ENCODE measurements around the gene LTBP4. TPM values are rescaled to one million over a fixed set of nuclear protein-coding genes. Genes with fewer than 3 reads are reported as not detected.

Gene LTBP4
- total and polyA plus RNA-seq, 2 of the 13 experiments (the other 11 are each of a cell fraction or from before 2014, with no cell fraction given) = 0.86 to 2.3 TPM

DNA sequence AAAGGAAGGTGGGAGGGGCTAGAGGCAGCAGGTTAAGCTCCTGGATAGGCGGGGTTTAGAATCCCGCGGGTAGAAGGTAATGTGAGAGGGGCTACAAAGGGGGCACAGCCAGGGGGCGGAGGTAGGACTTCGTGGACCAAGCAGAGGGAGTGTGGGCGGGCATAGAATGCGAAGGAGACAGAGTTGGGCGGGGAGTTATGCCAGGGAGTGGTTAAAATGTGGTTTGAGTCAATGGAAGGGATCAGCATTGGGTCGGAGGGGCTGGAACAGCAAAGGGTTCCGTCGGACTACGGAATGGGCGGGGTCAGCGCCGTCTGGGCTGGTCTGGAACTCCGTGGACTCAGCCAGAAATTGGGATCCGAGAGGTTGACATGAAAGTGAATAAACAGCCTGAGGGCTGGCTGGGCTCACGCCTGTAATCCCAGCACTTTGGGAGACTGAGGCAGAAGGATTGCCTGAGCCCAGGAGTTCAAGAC lies 3.0 kb downstream of the LTBP4 start (continued):
- TF ChIP-seq, protein P1, sequence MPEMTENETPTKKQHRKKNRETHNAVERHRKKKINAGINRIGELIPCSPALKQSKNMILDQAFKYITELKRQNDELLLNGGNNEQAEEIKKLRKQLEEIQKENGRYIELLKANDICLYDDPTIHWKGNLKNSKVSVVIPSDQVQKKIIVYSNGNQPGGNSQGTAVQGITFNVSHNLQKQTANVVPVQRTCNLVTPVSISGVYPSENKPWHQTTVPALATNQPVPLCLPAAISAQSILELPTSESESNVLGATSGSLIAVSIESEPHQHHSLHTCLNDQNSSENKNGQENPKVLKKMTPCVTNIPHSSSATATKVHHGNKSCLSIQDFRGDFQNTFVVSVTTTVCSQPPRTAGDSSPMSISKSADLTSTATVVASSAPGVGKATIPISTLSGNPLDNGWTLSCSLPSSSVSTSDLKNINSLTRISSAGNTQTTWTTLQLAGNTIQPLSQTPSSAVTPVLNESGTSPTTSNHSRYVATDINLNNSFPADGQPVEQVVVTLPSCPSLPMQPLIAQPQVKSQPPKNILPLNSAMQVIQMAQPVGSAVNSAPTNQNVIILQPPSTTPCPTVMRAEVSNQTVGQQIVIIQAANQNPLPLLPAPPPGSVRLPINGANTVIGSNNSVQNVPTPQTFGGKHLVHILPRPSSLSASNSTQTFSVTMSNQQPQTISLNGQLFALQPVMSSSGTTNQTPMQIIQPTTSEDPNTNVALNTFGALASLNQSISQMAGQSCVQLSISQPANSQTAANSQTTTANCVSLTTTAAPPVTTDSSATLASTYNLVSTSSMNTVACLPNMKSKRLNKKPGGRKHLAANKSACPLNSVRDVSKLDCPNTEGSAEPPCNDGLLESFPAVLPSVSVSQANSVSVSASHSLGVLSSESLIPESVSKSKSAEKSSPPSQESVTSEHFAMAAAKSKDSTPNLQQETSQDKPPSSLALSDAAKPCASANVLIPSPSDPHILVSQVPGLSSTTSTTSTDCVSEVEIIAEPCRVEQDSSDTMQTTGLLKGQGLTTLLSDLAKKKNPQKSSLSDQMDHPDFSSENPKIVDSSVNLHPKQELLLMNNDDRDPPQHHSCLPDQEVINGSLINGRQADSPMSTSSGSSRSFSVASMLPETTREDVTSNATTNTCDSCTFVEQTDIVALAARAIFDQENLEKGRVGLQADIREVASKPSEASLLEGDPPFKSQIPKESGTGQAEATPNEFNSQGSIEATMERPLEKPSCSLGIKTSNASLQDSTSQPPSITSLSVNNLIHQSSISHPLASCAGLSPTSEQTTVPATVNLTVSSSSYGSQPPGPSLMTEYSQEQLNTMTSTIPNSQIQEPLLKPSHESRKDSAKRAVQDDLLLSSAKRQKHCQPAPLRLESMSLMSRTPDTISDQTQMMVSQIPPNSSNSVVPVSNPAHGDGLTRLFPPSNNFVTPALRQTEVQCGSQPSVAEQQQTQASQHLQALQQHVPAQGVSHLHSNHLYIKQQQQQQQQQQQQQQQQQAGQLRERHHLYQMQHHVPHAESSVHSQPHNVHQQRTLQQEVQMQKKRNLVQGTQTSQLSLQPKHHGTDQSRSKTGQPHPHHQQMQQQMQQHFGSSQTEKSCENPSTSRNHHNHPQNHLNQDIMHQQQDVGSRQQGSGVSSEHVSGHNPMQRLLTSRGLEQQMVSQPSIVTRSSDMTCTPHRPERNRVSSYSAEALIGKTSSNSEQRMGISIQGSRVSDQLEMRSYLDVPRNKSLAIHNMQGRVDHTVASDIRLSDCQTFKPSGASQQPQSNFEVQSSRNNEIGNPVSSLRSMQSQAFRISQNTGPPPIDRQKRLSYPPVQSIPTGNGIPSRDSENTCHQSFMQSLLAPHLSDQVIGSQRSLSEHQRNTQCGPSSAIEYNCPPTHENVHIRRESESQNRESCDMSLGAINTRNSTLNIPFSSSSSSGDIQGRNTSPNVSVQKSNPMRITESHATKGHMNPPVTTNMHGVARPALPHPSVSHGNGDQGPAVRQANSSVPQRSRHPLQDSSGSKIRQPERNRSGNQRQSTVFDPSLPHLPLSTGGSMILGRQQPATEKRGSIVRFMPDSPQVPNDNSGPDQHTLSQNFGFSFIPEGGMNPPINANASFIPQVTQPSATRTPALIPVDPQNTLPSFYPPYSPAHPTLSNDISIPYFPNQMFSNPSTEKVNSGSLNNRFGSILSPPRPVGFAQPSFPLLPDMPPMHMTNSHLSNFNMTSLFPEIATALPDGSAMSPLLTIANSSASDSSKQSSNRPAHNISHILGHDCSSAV (CRISPR knock-in tag; IDR thresholded peaks at IDR 0.05; ENCODE audit: borderline replicate concordance) = no peak
- TF ChIP-seq ZBTB7B (CRISPR knock-in tag; IDR thresholded peaks at IDR 0.05) (no peak), XRCC5 (optimal IDR thresholded peaks at IDR 0.05; ENCODE audit: low read length) (no peak), ZNF652 (CRISPR knock-in tag; IDR thresholded peaks at IDR 0.05; ENCODE audit: borderline replicate concordance, low read depth) (no peak), FOXJ3 (CRISPR knock-in tag; IDR thresholded peaks at IDR 0.05; ENCODE audit: borderline replicate concordance) (no peak)
- TF ChIP-seq, protein P2, sequence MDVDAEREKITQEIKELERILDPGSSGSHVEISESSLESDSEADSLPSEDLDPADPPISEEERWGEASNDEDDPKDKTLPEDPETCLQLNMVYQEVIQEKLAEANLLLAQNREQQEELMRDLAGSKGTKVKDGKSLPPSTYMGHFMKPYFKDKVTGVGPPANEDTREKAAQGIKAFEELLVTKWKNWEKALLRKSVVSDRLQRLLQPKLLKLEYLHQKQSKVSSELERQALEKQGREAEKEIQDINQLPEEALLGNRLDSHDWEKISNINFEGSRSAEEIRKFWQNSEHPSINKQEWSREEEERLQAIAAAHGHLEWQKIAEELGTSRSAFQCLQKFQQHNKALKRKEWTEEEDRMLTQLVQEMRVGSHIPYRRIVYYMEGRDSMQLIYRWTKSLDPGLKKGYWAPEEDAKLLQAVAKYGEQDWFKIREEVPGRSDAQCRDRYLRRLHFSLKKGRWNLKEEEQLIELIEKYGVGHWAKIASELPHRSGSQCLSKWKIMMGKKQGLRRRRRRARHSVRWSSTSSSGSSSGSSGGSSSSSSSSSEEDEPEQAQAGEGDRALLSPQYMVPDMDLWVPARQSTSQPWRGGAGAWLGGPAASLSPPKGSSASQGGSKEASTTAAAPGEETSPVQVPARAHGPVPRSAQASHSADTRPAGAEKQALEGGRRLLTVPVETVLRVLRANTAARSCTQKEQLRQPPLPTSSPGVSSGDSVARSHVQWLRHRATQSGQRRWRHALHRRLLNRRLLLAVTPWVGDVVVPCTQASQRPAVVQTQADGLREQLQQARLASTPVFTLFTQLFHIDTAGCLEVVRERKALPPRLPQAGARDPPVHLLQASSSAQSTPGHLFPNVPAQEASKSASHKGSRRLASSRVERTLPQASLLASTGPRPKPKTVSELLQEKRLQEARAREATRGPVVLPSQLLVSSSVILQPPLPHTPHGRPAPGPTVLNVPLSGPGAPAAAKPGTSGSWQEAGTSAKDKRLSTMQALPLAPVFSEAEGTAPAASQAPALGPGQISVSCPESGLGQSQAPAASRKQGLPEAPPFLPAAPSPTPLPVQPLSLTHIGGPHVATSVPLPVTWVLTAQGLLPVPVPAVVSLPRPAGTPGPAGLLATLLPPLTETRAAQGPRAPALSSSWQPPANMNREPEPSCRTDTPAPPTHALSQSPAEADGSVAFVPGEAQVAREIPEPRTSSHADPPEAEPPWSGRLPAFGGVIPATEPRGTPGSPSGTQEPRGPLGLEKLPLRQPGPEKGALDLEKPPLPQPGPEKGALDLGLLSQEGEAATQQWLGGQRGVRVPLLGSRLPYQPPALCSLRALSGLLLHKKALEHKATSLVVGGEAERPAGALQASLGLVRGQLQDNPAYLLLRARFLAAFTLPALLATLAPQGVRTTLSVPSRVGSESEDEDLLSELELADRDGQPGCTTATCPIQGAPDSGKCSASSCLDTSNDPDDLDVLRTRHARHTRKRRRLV (CRISPR knock-in tag; IDR thresholded peaks at IDR 0.05) = no peak

Measured in HepG2 (cell line).